Mesodermal cell (in vitro differentiated cells): ENCODE data around the gene DNAJC1. TPM values are rescaled to one million over a fixed set of nuclear protein-coding genes. Genes with fewer than 3 reads are reported as not detected.
"Not testable (repeated sequence)": the region's sequence is repeated elsewhere in the genome, so short reads cannot be mapped to it uniquely, and the experiment has no call there.

Experiments
- H3K27ac ChIP-seq: 2 replicates; pipeline ENCODE4 v1.7.0; 2013; ENCODE audit warnings: mild to moderate bottlenecking, low read depth, low read length, moderate library complexity; ENCODE audit not compliant: severe bottlenecking
- H3K36me3 ChIP-seq: 2 replicates; pipeline ENCODE4 v1.7.1; 2013; ENCODE audit warnings: mild to moderate bottlenecking, low read length, moderate library complexity; ENCODE audit not compliant: control insufficient read depth, insufficient read depth
- H3K4me1 ChIP-seq: one replicate; pipeline ENCODE4 v1.7.1; 2013; ENCODE audit warnings: mild to moderate bottlenecking, low read length; ENCODE audit not compliant: insufficient read depth, control insufficient read depth, poor library complexity, severe bottlenecking
- H3K4me3 ChIP-seq: 2 replicates; pipeline ENCODE4 v1.7.0; 2013; ENCODE audit warnings: low read length, control low read depth, mild to moderate bottlenecking; ENCODE audit not compliant: insufficient read depth, poor library complexity, severe bottlenecking; ENCODE audit errors: extremely low read depth
- H3K9me3 ChIP-seq: 2 replicates; pipeline ENCODE4 v1.7.1; 2013; ENCODE audit warnings: mild to moderate bottlenecking, low read length, moderate library complexity; ENCODE audit not compliant: control insufficient read depth
- WGBS, 2 experiments: methylation state at CpG; one replicate each; pipeline ENCODE4 v1.1.5; 2013; ENCODE audit warnings: missing lambda C conversion rate in 2 of 2; ENCODE audit not compliant: insufficient coverage in 2 of 2; 5-methylcytosine and 5-hydroxymethylcytosine counted together
- polyA plus RNA-seq, 2 experiments: library from polyadenylated mRNA; stranded (reverse); fragments of 50-300 nt; gene quantifications; one replicate each; pipeline ENCODE4 v1.2.3, GENCODE V29; 2013

Gene DNAJC1
- 41.5 TPM for polyA plus RNA-seq (2013, experiment 1 of 2)
- 48.0 TPM for polyA plus RNA-seq (2013, experiment 2 of 2)

- H3K27ac ChIP-seq = peak within 1 kb of the TSS; percentile 94
- WGBS, 2 experiments = 0% methylated on average over 46 to 52 of the region's 83 CpGs
- H3K4me1 ChIP-seq = no peaks in the 10 kb centered on the region
- no peaks in the 10 kb centered on the region for H3K36me3 ChIP-seq
- H3K4me3 ChIP-seq = peak within 1 kb of the TSS; percentile 83
- no peaks in the 10 kb centered on the region for H3K9me3 ChIP-seq
Measured at GRCh38 chr10:22003177-22003963, at the start of gene DNAJC1. TSS of gene DNAJC1 (minus strand) at chr10:22003730. CDS start at chr10:22003434, 296 bp downstream.

- no peaks in the 10 kb centered on the region for H3K4me1 ChIP-seq
- H3K4me3 ChIP-seq = no peak overlapping the region
- H3K9me3 ChIP-seq = peaks cover 4% of the 10 kb centered on the region
- H3K36me3 ChIP-seq = no peaks in the 10 kb centered on the region
- WGBS, 2 experiments = 95% methylated on average over 3 to 4 of the region's 5 CpGs
- H3K27ac ChIP-seq = no peak overlapping the region
Measured at GRCh38 chr10:22053048-22053447, 49.5 kb upstream of the DNAJC1 start.

- Histone ChIP-seq H3K27ac (no peak overlapping the region), H3K4me1 (no peaks in the 10 kb centered on the region), H3K4me3 (no peak overlapping the region), H3K9me3 (peaks cover 4% of the 10 kb centered on the region), H3K36me3 (no peaks in the 10 kb centered on the region)
- WGBS, 2 experiments = 86 to 100% methylated on average over 1 of the region's 3 CpGs
Measured at GRCh38 chr10:22049635-22050034, 46.1 kb upstream of the DNAJC1 start.

GRCh38 chr10:22047812-22048211 lies 44.3 kb upstream of the DNAJC1 start:
- no peaks in the 10 kb centered on the region for H3K36me3 ChIP-seq
- WGBS, 2 experiments = 20 to 83% methylated on average over 1 of the region's 1 CpG
- H3K4me1 ChIP-seq = peaks cover 4% of the 10 kb centered on the region
- no peak overlapping the region for H3K4me3 ChIP-seq
- H3K9me3 ChIP-seq = peaks cover 1% of the 10 kb centered on the region
- no peak overlapping the region for H3K27ac ChIP-seq

GRCh38 chr10:22043327-22043633 lies 39.8 kb upstream of the DNAJC1 start:
- H3K4me1 ChIP-seq = peaks cover 9% of the 10 kb centered on the region
- no peaks in the 10 kb centered on the region for H3K36me3 ChIP-seq
- no peak overlapping the region for H3K4me3 ChIP-seq
- no peaks in the 10 kb centered on the region for H3K9me3 ChIP-seq
- H3K27ac ChIP-seq = peak overlapping the region; percentile 77
- 85 to 92% methylated on average over 2 to 4 of the region's 6 CpGs for WGBS, 2 experiments

GRCh38 chr10:22042557-22043326 lies 39.2 kb upstream of the DNAJC1 start:
- no peak overlapping the region for H3K4me3 ChIP-seq

GRCh38 chr10:22034333-22034732 lies 30.8 kb upstream of the DNAJC1 start:
- Histone ChIP-seq H3K9me3 (peaks cover 10% of the 10 kb centered on the region), H3K36me3 (no peaks in the 10 kb centered on the region), H3K4me3 (no peak overlapping the region), H3K4me1 (no peaks in the 10 kb centered on the region), H3K27ac (no peak overlapping the region)
- WGBS, 2 experiments = 100% methylated on average over 2 to 3 of the region's 3 CpGs

More at GRCh38 chr10:22042557-22043326, 39.2 kb upstream of the DNAJC1 start:
- Histone ChIP-seq H3K9me3 (no peaks in the 10 kb centered on the region), H3K27ac (peak overlapping the region; percentile 77), H3K36me3 (no peaks in the 10 kb centered on the region), H3K4me1 (peaks cover 9% of the 10 kb centered on the region)
- WGBS, 2 experiments = 40 to 55% methylated on average over 1 to 2 of the region's 8 CpGs

- not testable (repeated sequence) for H3K36me3 ChIP-seq, H3K4me3 ChIP-seq, H3K27ac ChIP-seq, H3K4me1 ChIP-seq, H3K9me3 ChIP-seq
- 77 to 90% methylated on average over 3 of the region's 3 CpGs for WGBS, 2 experiments
Measured at GRCh38 chr10:22032268-22032667, 28.7 kb upstream of the DNAJC1 start.

GRCh38 chr10:22030421-22030820 lies 26.9 kb upstream of the DNAJC1 start:
- WGBS, 2 experiments = 100% methylated on average over 1 of the region's 2 CpGs; no CpG with 5 or more reads in 1 of the 2 experiments
- H3K36me3 ChIP-seq = no peaks in the 10 kb centered on the region
- no peak overlapping the region for H3K27ac ChIP-seq
- H3K9me3 ChIP-seq = peaks cover 6% of the 10 kb centered on the region
- H3K4me3 ChIP-seq = no peak overlapping the region
- no peaks in the 10 kb centered on the region for H3K4me1 ChIP-seq

GRCh38 chr10:22029445-22030236 lies 26.1 kb upstream of the DNAJC1 start:
- WGBS, 2 experiments = 88 to 93% methylated on average over 8 to 10 of the region's 12 CpGs
- Histone ChIP-seq H3K4me3 (no peak overlapping the region), H3K9me3 (peaks cover 6% of the 10 kb centered on the region), H3K36me3 (no peaks in the 10 kb centered on the region), H3K27ac (no peak overlapping the region), H3K4me1 (no peaks in the 10 kb centered on the region)
